CD14-positive monocyte (primary cell): ENCODE data around the gene TRABD2B. TPM values are rescaled to one million over a fixed set of nuclear protein-coding genes. Genes with fewer than 3 reads are reported as not detected.

Source experiments
- DNase-seq, 3 donors: peaks; one replicate each; pipeline ENCODE4 v3.0.0-alpha.2; 2011 to 2022
- H2AFZ ChIP-seq: 2 replicates; pipeline ENCODE4 v1.6.0; 2012; ENCODE audit warnings: mild to moderate bottlenecking, low read depth, low read length, inconsistent platforms; ENCODE audit not compliant: insufficient read depth, poor library complexity, severe bottlenecking
- H3K27ac ChIP-seq, 2 donors: 1 replicate in 1 of 2; 2 replicates in 1 of 2; pipeline ENCODE4 v1.5.1; 2012 to 2013; ENCODE audit warnings: low read length in 2 of 2, control low read depth in 1 of 2, inconsistent platforms in 1 of 2, low read depth in 1 of 2, mild to moderate bottlenecking in 1 of 2
- H3K27me3 ChIP-seq, 2 donors: one replicate each; pipeline versions ENCODE4 v1.6.0 to v1.6.1; 2011 to 2013; ENCODE audit warnings: low read length in 2 of 2; ENCODE audit not compliant: control insufficient read depth in 2 of 2, insufficient read depth in 2 of 2
- H3K36me3 ChIP-seq, 2 donors: replicated peaks in 1 of 2; 1 replicate in 1 of 2; 2 replicates in 1 of 2; pipeline versions ENCODE4 v1.5.1 to v1.6.1; 2012 to 2013; ENCODE audit warnings: low read length in 2 of 2, control low read depth in 1 of 2, inconsistent platforms in 1 of 2, mild to moderate bottlenecking in 1 of 2; ENCODE audit not compliant: insufficient read depth in 2 of 2, control insufficient read depth in 1 of 2
- H3K4me1 ChIP-seq, 2 donors: 1 replicate in 1 of 2; 2 replicates in 1 of 2; pipeline versions ENCODE4 v1.5.1 to v1.6.1; 2012 to 2013; ENCODE audit warnings: low read length in 2 of 2, control low read depth in 1 of 2, inconsistent platforms in 1 of 2, mild to moderate bottlenecking in 1 of 2, moderate library complexity in 1 of 2; ENCODE audit not compliant: insufficient read depth in 2 of 2, control insufficient read depth in 1 of 2
- H3K4me2 ChIP-seq: replicated peaks from 2 replicates; pipeline ENCODE3; 2012; ENCODE audit warnings: low read length, moderate library complexity, mild to moderate bottlenecking; ENCODE audit not compliant: poor library complexity, severe bottlenecking; ENCODE audit errors: extremely low read depth
- H3K4me3 ChIP-seq, 3 experiments: fragments of 200-600 bp in 1 of 3; sonication (generic) in 1 of 3; replicated peaks in 1 of 3; 1 replicate in 2 of 3; 2 replicates in 1 of 3; pipeline ENCODE4 v1.5.1; 2011 to 2013; ENCODE audit warnings: low read length in 3 of 3, mild to moderate bottlenecking in 3 of 3, control low read depth in 2 of 3, low read depth in 2 of 3, inconsistent platforms in 1 of 3, moderate library complexity in 1 of 3
- H3K79me2 ChIP-seq: 2 replicates; pipeline ENCODE4 v1.6.0; 2012; ENCODE audit warnings: mild to moderate bottlenecking, control low read depth, inconsistent platforms, low read length, moderate library complexity; ENCODE audit not compliant: insufficient read depth
- H3K9ac ChIP-seq: 2 replicates; pipeline ENCODE4 v1.6.0; 2017; ENCODE audit warnings: low read length, mild to moderate bottlenecking; ENCODE audit not compliant: insufficient read depth, poor library complexity, severe bottlenecking
- H3K9me3 ChIP-seq, 2 donors: replicated peaks in 1 of 2; 1 replicate in 1 of 2; 2 replicates in 1 of 2; pipeline versions ENCODE4 v1.5.1 to v1.6.1; 2012 to 2013; ENCODE audit warnings: low read length in 2 of 2, control low read depth in 1 of 2; ENCODE audit not compliant: control insufficient read depth in 1 of 2, insufficient read depth in 1 of 2
- H4K20me1 ChIP-seq: 2 replicates; pipeline ENCODE4 v1.6.0; 2012; ENCODE audit warnings: mild to moderate bottlenecking, low read length, control low read depth, moderate library complexity; ENCODE audit not compliant: insufficient read depth
- H3K27ac Mint-ChIP-seq, 7 donors: one replicate each; pipeline ENCODE4 v1.8.0; 2020; ENCODE audit warnings: mild to moderate bottlenecking in 7 of 7, mixed read lengths in 7 of 7, moderate library complexity in 6 of 7, inconsistent platforms in 2 of 7
- H3K27me3 Mint-ChIP-seq, 3 donors: one replicate each; pipeline ENCODE4 v1.8.0; 2021 to 2022; ENCODE audit warnings: low read depth in 3 of 3, mild to moderate bottlenecking in 3 of 3, mixed read lengths in 3 of 3, moderate library complexity in 3 of 3, inconsistent platforms in 1 of 3
- H3K36me3 Mint-ChIP-seq, 2 donors: one replicate each; pipeline ENCODE4 v1.8.0; 2020; ENCODE audit warnings: mixed read lengths in 2 of 2, inconsistent platforms in 1 of 2, mild to moderate bottlenecking in 1 of 2
- H3K4me1 Mint-ChIP-seq: one replicate; pipeline ENCODE4 v1.8.0; 2020; ENCODE audit warnings: mild to moderate bottlenecking, mixed read lengths
- H3K4me3 Mint-ChIP-seq, 2 donors: one replicate each; pipeline ENCODE4 v1.8.0; 2020; ENCODE audit warnings: mild to moderate bottlenecking in 2 of 2, mixed read lengths in 2 of 2, moderate library complexity in 1 of 2
- H3K9me3 Mint-ChIP-seq, 7 donors: one replicate each; pipeline ENCODE4 v1.8.0; 2020 to 2022; ENCODE audit warnings: mixed read lengths in 7 of 7, mild to moderate bottlenecking in 6 of 7, moderate library complexity in 6 of 7, inconsistent platforms in 2 of 7
- WGBS: methylation state at CpG from one replicate; pipeline ENCODE4 v1.1.5; 2013; ENCODE audit warnings: missing lambda C conversion rate; ENCODE audit not compliant: insufficient coverage; 5-methylcytosine and 5-hydroxymethylcytosine counted together
- intact Hi-C, 2 donors: fragments of 100-400 bp; cut with micrococcal nuclease; formaldehyde crosslinking; loops; one replicate each; pipeline versions ENCODE4 v1.15.0 to v1.15.1; 2023
- polyA plus RNA-seq, 3 donors: library from polyadenylated mRNA; depleted of rRNA in 1 of 3; unstranded in 2 of 3; stranded (reverse) in 1 of 3; fragments of 300-500 nt in 2 of 3; fragments of >200 nt in 1 of 3; fragmentation: Illumina TruSeq in 2 of 3; gene quantifications; 1 replicate in 2 of 3; 2 replicates in 1 of 3; pipeline ENCODE4 v1.2.3, GENCODE V29; 2012 to 2021
- TF ChIP-seq, protein P1 (sequence below): fragments of 200-600 bp; IDR thresholded peaks from one replicate; pipeline ENCODE4 v1.8.0; 2022; ENCODE audit warnings: antibody characterized with exemption, mild to moderate bottlenecking

Gene TRABD2B
- polyA plus RNA-seq, 3 donors = not detected

DNA sequence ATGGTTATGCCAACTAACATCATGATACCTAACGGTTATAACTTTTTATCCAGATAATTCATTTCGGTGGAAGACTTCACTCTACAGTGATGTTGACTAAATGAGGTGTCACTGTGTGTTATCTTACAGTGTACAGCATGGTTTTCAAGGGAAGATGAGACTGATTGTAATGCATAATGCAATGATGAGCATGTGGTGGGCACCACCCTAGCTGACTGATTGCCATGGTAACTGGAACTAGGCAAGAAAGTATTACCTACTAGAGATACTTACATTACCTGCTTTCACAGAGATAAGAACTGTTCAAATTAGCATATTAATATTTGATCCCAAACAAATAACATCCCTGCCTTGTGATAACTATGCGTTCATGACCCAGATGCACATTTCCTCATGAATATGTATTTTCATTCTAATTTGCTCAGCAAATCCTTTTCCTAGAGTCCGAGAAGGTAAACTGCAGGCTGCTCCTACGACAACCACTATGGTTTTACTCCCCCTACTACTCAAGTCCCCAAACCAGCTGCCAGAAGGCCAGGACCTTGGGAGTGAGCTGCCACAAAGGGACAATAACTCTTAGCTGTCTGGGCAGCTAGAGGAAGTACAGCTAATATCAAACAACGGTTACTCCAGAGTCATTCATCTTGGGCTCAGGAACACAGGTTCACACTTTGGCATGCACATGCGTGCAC is 29.2 kb downstream of the TRABD2B start:
- Histone ChIP-seq H3K9me3 (no peaks in the 10 kb centered on the region), H2AFZ (no peak overlapping the region), H3K79me2 (no peaks in the 10 kb centered on the region), H3K4me3 (no peak overlapping the region), H3K27ac (no peak overlapping the region), H3K4me2 (no peak overlapping the region), H3K4me1 (no peaks in the 10 kb centered on the region), H3K27me3 (no peaks in the 10 kb centered on the region), H4K20me1 (no peaks in the 10 kb centered on the region), H3K36me3 (no peaks in the 10 kb centered on the region), H3K9ac (no peak overlapping the region)
- Mint-ChIP-seq H3K4me1 (no peaks in the 10 kb centered on the region), H3K36me3 (no peaks in the 10 kb centered on the region), H3K4me3 (no peak overlapping the region), H3K27me3 (peaks cover 2 to 9% (median 4%) of the 10 kb centered on the region in 3 donors), H3K27ac (no peak overlapping the region), H3K9me3 (no peaks in the 10 kb centered on the region)
- TF ChIP-seq, protein P1, sequence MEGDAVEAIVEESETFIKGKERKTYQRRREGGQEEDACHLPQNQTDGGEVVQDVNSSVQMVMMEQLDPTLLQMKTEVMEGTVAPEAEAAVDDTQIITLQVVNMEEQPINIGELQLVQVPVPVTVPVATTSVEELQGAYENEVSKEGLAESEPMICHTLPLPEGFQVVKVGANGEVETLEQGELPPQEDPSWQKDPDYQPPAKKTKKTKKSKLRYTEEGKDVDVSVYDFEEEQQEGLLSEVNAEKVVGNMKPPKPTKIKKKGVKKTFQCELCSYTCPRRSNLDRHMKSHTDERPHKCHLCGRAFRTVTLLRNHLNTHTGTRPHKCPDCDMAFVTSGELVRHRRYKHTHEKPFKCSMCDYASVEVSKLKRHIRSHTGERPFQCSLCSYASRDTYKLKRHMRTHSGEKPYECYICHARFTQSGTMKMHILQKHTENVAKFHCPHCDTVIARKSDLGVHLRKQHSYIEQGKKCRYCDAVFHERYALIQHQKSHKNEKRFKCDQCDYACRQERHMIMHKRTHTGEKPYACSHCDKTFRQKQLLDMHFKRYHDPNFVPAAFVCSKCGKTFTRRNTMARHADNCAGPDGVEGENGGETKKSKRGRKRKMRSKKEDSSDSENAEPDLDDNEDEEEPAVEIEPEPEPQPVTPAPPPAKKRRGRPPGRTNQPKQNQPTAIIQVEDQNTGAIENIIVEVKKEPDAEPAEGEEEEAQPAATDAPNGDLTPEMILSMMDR = no peak
- intact Hi-C loops = no loop called here
- WGBS = 41% methylated on average over 5 of the region's 7 CpGs
- no peak for DNase-seq

DNA sequence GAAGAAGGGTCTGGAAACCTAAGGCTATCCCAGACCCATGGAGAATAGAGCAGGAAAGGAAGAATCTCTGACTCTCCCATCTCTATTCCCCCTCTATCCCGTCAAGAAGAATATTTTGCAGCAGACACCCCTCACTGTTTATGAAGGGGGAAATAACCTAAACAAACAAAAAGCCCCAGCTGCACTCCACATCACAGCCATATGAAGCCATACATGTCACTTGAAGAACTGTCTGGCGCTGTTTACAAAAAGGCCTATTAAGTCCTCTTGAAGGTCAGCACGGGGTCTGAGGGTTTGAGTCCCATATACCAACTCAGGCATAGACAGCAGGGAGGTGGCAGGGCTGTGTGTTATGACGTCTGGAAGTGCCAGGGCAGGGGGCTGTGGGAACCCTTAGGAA is 31.4 kb downstream of the TRABD2B start:
- H3K27me3 ChIP-seq = no peaks in the 10 kb centered on the region
- peaks cover 0 to 5% (median 0%) of the 10 kb centered on the region in 7 donors for H3K9me3 Mint-ChIP-seq
- TF ChIP-seq, protein P1 = no peak
- intact Hi-C loops = no loop called here
- peaks cover 2 to 7% (median 2%) of the 10 kb centered on the region in 3 donors for H3K27me3 Mint-ChIP-seq
- no peak overlapping the region for H3K27ac Mint-ChIP-seq
- no peaks in the 10 kb centered on the region for H3K4me1 ChIP-seq
- H3K9me3 ChIP-seq = no peaks in the 10 kb centered on the region
- H3K79me2 ChIP-seq = no peaks in the 10 kb centered on the region
- no peak overlapping the region for H3K4me2 ChIP-seq
- no peaks in the 10 kb centered on the region for H3K36me3 Mint-ChIP-seq
- H3K36me3 ChIP-seq = no peaks in the 10 kb centered on the region
- H2AFZ ChIP-seq = no peak overlapping the region
- no peak overlapping the region for H3K4me3 Mint-ChIP-seq
- no peak for DNase-seq
- H3K4me3 ChIP-seq = no peak overlapping the region
- WGBS = no CpG with 5 or more reads among the region's 4 CpGs
- no peak overlapping the region for H3K9ac ChIP-seq
- H3K27ac ChIP-seq = no peak overlapping the region
- H3K4me1 Mint-ChIP-seq = no peaks in the 10 kb centered on the region
- H4K20me1 ChIP-seq = no peaks in the 10 kb centered on the region
